HepG2 (cell line): ENCODE measurements around the gene DHRS1. TPM values are rescaled to one million over a fixed set of nuclear protein-coding genes. Genes with fewer than 3 reads are reported as not detected.
A peak's percentile ranks its signal among the peaks of the same experiment; 100 is the strongest.

ENCODE experiments used
- ARHGAP35 ChIP-seq: sonication (generic); formaldehyde crosslinking; IDR thresholded peaks from 2 replicates; pipeline ENCODE4 v1.9.0; 2022; ENCODE audit warnings: mild to moderate bottlenecking, inconsistent platforms, moderate library complexity, missing genetic modification reagents, borderline replicate concordance
- CAMTA2 ChIP-seq: sonication (generic); formaldehyde crosslinking; IDR thresholded peaks from 2 replicates; pipeline ENCODE4 v1.4.0; 2020; ENCODE audit warnings: mild to moderate bottlenecking, missing genetic modification reagents, borderline replicate concordance
- GMEB2 ChIP-seq: IDR thresholded peaks from 2 replicates; pipeline ENCODE4 v1.6.1; 2016; ENCODE audit warnings: missing biosample characterization, missing genetic modification reagents, low read depth
- HCFC1 ChIP-seq: fragments of 150-350 bp; IDR thresholded peaks from 2 replicates; pipeline ENCODE4 v1.6.1; 2014; ENCODE audit warnings: low read depth, low read length
- HDAC6 ChIP-seq: fragments of 200-600 bp; sonication (generic); IDR thresholded peaks from 2 replicates; pipeline ENCODE4 v1.7.0; 2017; ENCODE audit warnings: mild to moderate bottlenecking, antibody characterized with exemption, low read length, low read depth
- PAXIP1 ChIP-seq: sonication (generic); formaldehyde crosslinking; conservative IDR thresholded peaks from 2 replicates; pipeline ENCODE4 v1.4.0; 2020; ENCODE audit warnings: mild to moderate bottlenecking, missing genetic modification reagents, moderate library complexity
- RXRA ChIP-seq: sonication (generic); formaldehyde crosslinking; IDR thresholded peaks from 2 replicates; pipeline ENCODE4 v1.5.1; 2020; ENCODE audit warnings: missing genetic modification reagents
- SRSF4 ChIP-seq: fragments of 200-400 bp; formaldehyde crosslinking; IDR thresholded peaks from one replicate; pipeline ENCODE4 v1.6.1; 2018; ENCODE audit warnings: mild to moderate bottlenecking, low read depth, low read length, moderate library complexity; ENCODE audit not compliant: poor library complexity, severe bottlenecking
- STAT6 ChIP-seq: sonication (generic); formaldehyde crosslinking; IDR thresholded peaks from 2 replicates; pipeline ENCODE4 v1.4.0; 2020; ENCODE audit warnings: missing genetic modification reagents, mild to moderate bottlenecking, borderline replicate concordance
- TFE3 ChIP-seq: IDR thresholded peaks from 2 replicates; pipeline ENCODE4 v1.6.1; 2016
- UBTF ChIP-seq: sonication (generic); formaldehyde crosslinking; IDR thresholded peaks from 2 replicates; pipeline ENCODE4 v1.4.0; 2020; ENCODE audit warnings: mild to moderate bottlenecking, missing genetic modification reagents
- ZFP41 ChIP-seq: sonication (generic); formaldehyde crosslinking; IDR thresholded peaks from 2 replicates; pipeline ENCODE4 v1.4.0; 2020; ENCODE audit warnings: mild to moderate bottlenecking, missing genetic modification reagents, borderline replicate concordance
- ZNF124 ChIP-seq: sonication (generic); formaldehyde crosslinking; IDR thresholded peaks from 2 replicates; pipeline ENCODE4 v1.4.0; 2020; ENCODE audit warnings: missing genetic modification reagents
- ZNF205 ChIP-seq: IDR thresholded peaks from 2 replicates; pipeline ENCODE4 v1.6.1; 2018; ENCODE audit warnings: missing biosample characterization, missing genetic modification reagents
- ZNF432 ChIP-seq: sonication (generic); formaldehyde crosslinking; IDR thresholded peaks from 2 replicates; pipeline ENCODE4 v1.5.0; 2020; ENCODE audit warnings: missing genetic modification reagents, mild to moderate bottlenecking, borderline replicate concordance
- ZZZ3 ChIP-seq: sonication (generic); formaldehyde crosslinking; IDR thresholded peaks from 2 replicates; pipeline ENCODE4 v1.4.0; 2020; ENCODE audit warnings: missing genetic modification reagents, mild to moderate bottlenecking, borderline replicate concordance
- polyA plus RNA-seq, 8 experiments: library from polyadenylated mRNA; depleted of rRNA in 3 of 8; stranded (reverse) in 7 of 8; unstranded in 1 of 8; fragments of >200 nt; fragmentation: Illumina TruSeq in 4 of 8; extraction: Trizol in 4 of 8; gene quantifications; 2 replicates each; pipeline versions ENCODE4 v1.2.1 to v1.2.3, GENCODE V29; 2011 to 2016; ENCODE audit warnings: low read depth in 4 of 8, missing spikeins in 1 of 8, mixed read lengths in 1 of 8; ENCODE audit not compliant: insufficient read depth in 1 of 8
- total RNA-seq, 5 experiments: library from RNA; depleted of rRNA; stranded (reverse); fragments of >200 nt; fragmentation: Illumina TruSeq; extraction: Trizol; gene quantifications; 2 replicates each; pipeline ENCODE4 v1.2.3, GENCODE V29; 2016; ENCODE audit warnings: low read depth in 1 of 5

The DHRS1 gene
- total and polyA plus RNA-seq, 2 of the 13 experiments (the other 11 are each of a cell fraction or from before 2014, with no cell fraction given), result 49.8 to 60.8 TPM

- TF ChIP-seq UBTF (CRISPR knock-in tag), result peak; percentile 78
- TF ChIP-seq ZZZ3 (CRISPR knock-in tag), result peak; percentile 48; the same call in 1 of the 2 replicates
- TF ChIP-seq GMEB2 (CRISPR knock-in tag), result no peak
- TF ChIP-seq ZNF205 (CRISPR knock-in tag), result 0 out of 2 replicates have a peak, but pooled peaks have one; percentile 31
- peak; percentile 64; the same call in 1 of the 2 replicates for TF ChIP-seq RXRA (CRISPR knock-in tag)
- no peak for TF ChIP-seq HCFC1
- TF ChIP-seq ZNF124 (CRISPR knock-in tag), result no peak
- TF ChIP-seq CAMTA2 (CRISPR knock-in tag), result no peak
- TF ChIP-seq STAT6, result no peak
- peak; percentile 78; the same call in 1 of the 2 replicates for TF ChIP-seq ARHGAP35
- no peak for TF ChIP-seq ZNF432 (CRISPR knock-in tag)
- TF ChIP-seq TFE3 (CRISPR knock-in tag), result peak; percentile 80
- TF ChIP-seq HDAC6, result no peak
- peak; percentile 94 for TF ChIP-seq PAXIP1 (CRISPR knock-in tag)
- 0 out of 2 replicates have a peak, but pooled peaks have one; percentile 50 for TF ChIP-seq ZFP41 (CRISPR knock-in tag)
- TF ChIP-seq SRSF4, result no peak
Observed at GRCh38 chr14:24252289-24253124, 47.1 kb downstream of the DHRS1 start (continued).
